Mesothelial cell of epicardium (in vitro differentiated cells): ENCODE results near the gene VSIG10. TPM values are rescaled to one million over a fixed set of nuclear protein-coding genes. Genes with fewer than 3 reads are reported as not detected.
A peak's percentile ranks its signal among the peaks of the same experiment; 100 is the strongest.

Experiments used
- DNase-seq, 2 experiments: peaks; one replicate each; pipeline ENCODE4 v3.0.0; 2021; ENCODE audit warnings: low spot score in 2 of 2; ENCODE audit not compliant: unreplicated experiment in 2 of 2
- H3K27ac Mint-ChIP-seq: 2 replicates; pipeline ENCODE4 v1.8.0; 2021; ENCODE audit warnings: mixed read lengths
- H3K27me3 Mint-ChIP-seq: 2 replicates; pipeline ENCODE4 v1.8.0; 2021; ENCODE audit warnings: low read depth, mixed read lengths
- H3K36me3 Mint-ChIP-seq: 2 replicates; pipeline ENCODE4 v1.8.0; 2021; ENCODE audit warnings: mixed read lengths
- H3K4me1 Mint-ChIP-seq: 2 replicates; pipeline ENCODE4 v1.8.0; 2021; ENCODE audit warnings: mixed read lengths
- H3K4me3 Mint-ChIP-seq: 2 replicates; pipeline ENCODE4 v1.8.0; 2021; ENCODE audit warnings: mild to moderate bottlenecking, moderate library complexity, mixed read lengths
- H3K9me3 Mint-ChIP-seq: 2 replicates; pipeline ENCODE4 v1.8.0; 2021; ENCODE audit warnings: mixed read lengths
- total RNA-seq: library from RNA; stranded (reverse); gene quantifications from 3 replicates; pipeline ENCODE4 v1.2.1, GENCODE V29; 2021
- TF ChIP-seq, protein P1 (sequence below): fragments of 200-600 bp; sonication (generic); IDR thresholded peaks from one replicate; pipeline ENCODE4 v1.5.0; 2021; ENCODE audit warnings: antibody characterized with exemption; ENCODE audit not compliant: unreplicated experiment

Gene VSIG10
- total RNA-seq, 1 donor from 2014 or later: 22.0 TPM

DNA sequence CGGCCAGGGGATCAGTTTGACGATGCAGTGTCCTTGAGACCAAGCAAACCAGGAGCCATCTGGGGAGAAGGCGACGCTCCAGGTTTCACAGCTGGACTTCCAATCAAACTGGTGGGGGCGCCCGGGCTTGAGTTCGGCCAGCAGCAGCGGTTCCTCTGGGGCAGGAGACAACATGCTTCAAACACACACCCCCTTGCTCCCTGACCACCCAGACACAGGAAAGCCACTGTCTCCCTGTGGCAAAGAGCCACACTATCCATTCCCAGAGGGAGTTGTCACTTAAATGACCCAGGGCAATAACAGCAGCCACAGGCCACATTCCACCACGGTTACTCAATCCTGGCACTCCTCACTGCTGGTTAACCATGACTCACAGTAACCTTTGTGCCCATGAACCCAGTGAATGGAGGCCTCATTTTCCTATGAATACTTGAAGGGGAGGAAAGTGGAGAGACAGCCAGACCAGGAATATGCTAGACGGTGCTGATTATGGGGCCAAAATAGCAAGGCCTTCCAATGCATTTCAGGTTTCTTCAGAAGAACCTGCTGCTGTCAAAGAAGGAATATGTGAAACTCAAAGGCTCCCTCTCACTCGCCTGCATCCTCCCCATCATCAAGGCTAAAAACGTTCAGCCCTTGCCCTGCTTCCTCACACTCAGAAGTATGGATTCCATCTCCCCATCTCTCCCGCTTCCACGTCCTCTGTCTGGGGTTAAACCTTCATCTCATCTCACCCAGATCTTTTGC, 51.3 kb downstream of the VSIG10 start:
- TF ChIP-seq, protein P1, sequence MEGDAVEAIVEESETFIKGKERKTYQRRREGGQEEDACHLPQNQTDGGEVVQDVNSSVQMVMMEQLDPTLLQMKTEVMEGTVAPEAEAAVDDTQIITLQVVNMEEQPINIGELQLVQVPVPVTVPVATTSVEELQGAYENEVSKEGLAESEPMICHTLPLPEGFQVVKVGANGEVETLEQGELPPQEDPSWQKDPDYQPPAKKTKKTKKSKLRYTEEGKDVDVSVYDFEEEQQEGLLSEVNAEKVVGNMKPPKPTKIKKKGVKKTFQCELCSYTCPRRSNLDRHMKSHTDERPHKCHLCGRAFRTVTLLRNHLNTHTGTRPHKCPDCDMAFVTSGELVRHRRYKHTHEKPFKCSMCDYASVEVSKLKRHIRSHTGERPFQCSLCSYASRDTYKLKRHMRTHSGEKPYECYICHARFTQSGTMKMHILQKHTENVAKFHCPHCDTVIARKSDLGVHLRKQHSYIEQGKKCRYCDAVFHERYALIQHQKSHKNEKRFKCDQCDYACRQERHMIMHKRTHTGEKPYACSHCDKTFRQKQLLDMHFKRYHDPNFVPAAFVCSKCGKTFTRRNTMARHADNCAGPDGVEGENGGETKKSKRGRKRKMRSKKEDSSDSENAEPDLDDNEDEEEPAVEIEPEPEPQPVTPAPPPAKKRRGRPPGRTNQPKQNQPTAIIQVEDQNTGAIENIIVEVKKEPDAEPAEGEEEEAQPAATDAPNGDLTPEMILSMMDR: no peak
- H3K4me3 Mint-ChIP-seq: no peak overlapping the region
- no peaks in the 10 kb centered on the region for H3K27me3 Mint-ChIP-seq
- H3K9me3 Mint-ChIP-seq: no peaks in the 10 kb centered on the region
- peak overlapping the region; percentile 14 for H3K27ac Mint-ChIP-seq
- DNase-seq: no peak
- H3K36me3 Mint-ChIP-seq: peaks cover 18% of the 10 kb centered on the region
- no peaks in the 10 kb centered on the region for H3K4me1 Mint-ChIP-seq

DNA sequence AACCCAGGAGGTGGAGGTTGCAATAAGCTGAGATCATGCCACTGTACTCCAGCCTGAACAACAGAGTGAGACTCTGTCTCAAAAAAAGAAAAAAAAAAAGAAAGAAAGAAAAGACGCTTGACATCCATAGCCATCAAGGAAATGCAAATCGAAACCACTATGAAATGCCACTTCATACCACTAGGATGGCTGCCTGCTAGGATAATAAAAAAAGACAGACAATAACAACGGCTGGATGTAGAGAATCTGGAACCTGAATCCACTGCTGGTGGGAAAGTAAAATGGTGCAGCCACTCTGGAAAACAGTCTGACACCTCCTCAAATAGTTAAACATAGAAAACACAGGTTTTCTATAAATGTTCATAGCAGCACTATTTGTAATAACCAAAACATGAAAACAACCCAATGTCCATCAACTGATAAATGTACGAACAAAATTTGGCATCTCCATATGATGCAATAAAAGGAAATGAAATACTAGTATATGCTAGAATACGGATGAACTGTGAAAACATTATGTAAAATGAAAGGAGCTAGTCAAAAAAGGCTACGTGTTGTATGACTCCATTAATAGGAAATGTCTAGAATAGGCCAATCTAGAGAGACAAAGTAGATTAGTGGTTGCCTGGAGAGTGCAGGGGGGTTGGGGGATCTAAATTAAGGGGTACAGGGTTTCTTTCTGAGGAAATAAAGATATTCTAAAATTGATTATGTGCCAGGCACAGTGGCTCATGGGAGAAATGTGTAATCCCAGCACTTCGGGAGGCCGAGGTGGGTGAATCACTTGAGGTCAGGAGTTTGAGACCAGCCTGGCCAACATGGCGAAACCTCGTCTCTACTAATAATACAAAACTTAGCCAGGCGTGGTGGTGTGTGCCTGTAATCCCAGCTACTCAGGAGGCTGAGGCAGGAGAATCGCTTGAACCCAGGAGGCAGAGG, 52.6 kb downstream of the VSIG10 start:
- Mint-ChIP-seq H3K9me3 (no peaks in the 10 kb centered on the region), H3K36me3 (peaks cover 21% of the 10 kb centered on the region), H3K4me3 (no peak overlapping the region), H3K27me3 (no peaks in the 10 kb centered on the region), H3K27ac (no peak overlapping the region), H3K4me1 (no peaks in the 10 kb centered on the region)
- no peak for DNase-seq
- TF ChIP-seq, protein P1: peak; percentile 32

DNA sequence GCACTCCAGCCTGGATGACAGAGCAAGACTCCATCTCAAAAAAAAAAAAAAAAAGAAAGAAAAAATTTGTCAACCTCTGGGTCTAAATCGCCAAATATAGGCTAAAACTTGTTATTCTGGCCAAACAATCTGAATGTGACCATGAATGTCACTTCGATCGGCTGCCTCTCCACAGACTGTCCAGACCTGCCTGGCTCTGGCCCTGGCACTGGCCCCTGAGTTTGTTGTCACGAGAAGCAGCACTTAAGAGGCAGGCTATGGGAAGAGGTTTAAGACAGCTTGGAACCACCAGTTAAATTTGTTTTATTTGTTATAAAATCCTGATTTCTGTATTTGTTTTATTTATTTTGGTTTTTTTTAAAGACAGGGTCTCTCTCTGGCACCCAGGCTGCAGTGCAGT, 57.4 kb downstream of the VSIG10 start:
- H3K36me3 Mint-ChIP-seq: peaks cover 50% of the 10 kb centered on the region
- H3K27me3 Mint-ChIP-seq: no peaks in the 10 kb centered on the region
- no peak overlapping the region for H3K27ac Mint-ChIP-seq
- TF ChIP-seq, protein P1: no peak
- no peak overlapping the region for H3K4me3 Mint-ChIP-seq
- no peak for DNase-seq
- H3K4me1 Mint-ChIP-seq: no peaks in the 10 kb centered on the region
- H3K9me3 Mint-ChIP-seq: no peaks in the 10 kb centered on the region

DNA sequence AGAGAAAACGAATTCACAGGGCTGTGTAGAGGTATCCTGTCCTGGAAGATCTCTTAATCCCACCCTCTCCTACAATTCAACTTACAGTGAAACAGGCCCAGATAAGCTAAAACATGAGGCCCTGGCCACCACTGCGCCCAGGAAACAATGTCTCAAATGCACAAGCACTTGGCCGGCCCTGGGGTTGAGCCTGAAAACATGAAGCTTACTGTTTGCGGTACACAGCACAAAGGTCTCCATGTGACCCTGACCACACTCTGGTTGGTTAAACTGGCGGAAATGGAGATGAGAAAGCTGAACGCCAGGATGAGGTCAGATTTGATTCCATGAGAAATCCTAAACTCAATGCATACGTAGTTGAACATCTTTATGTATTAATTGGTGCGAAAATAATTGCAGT, 59.2 kb downstream of the VSIG10 start:
- TF ChIP-seq, protein P1: no peak
- Mint-ChIP-seq H3K4me1 (no peaks in the 10 kb centered on the region), H3K27ac (no peak overlapping the region), H3K36me3 (peaks cover 49% of the 10 kb centered on the region), H3K9me3 (no peaks in the 10 kb centered on the region), H3K4me3 (no peak overlapping the region), H3K27me3 (no peaks in the 10 kb centered on the region)
- DNase-seq: no peak

DNA sequence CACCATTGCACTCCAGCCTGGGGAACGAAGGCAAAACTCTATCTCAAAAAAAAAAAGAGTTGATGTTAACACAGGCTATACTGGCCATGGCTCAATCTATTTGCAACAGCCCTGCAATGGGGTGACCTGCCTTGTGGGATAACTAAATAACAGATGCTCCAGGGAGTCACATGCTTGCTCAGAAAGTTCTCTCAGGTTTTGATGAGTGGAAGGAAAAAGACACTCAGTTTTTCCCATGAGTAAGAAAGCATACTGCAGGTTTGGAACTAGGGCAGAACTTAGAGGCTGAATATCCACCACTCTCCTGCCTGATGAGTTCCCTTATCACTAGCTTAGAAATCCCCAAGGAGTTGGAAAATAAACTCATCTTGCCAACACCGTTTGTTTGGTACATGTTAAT, 59.7 kb downstream of the VSIG10 start:
- no peak overlapping the region for H3K27ac Mint-ChIP-seq
- H3K9me3 Mint-ChIP-seq: no peaks in the 10 kb centered on the region
- TF ChIP-seq, protein P1: no peak
- no peak overlapping the region for H3K4me3 Mint-ChIP-seq
- no peak for DNase-seq
- peaks cover 51% of the 10 kb centered on the region for H3K36me3 Mint-ChIP-seq
- H3K4me1 Mint-ChIP-seq: no peaks in the 10 kb centered on the region
- no peaks in the 10 kb centered on the region for H3K27me3 Mint-ChIP-seq
